Amygdala (tissue), 56 donors: Measurements from ENCODE around the gene LYSMD4.
A peak's percentile ranks its signal among the peaks of the same experiment; 100 is the strongest.

Experiments used
- DNase-seq, 56 donors: peaks; one replicate each; lab custom pipeline; 2025; lab: John Stamatoyannopoulos, UW

The LYSMD4 gene

DNA sequence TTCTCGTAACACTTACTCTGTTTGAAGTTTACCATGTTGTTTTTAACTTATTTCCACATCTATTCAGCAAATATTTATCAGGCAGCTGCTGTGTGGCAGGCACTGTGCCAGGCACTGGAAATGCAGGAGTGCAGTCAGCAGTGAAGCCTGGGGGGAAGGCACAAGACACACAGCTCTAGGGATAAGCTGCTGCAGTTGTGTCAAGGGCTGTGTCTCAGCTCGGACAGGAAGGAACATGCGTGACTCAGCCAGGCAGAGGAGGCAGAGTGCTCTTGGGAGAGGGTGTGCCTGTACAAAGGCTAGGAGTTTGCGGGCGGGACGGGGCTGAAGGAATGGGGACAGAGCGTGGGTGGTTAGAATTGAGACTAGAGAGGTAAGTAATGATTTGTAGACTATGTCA is 24.7 kb downstream of the LYSMD4 start:
- DNase-seq: peak in 6 of 56 donors; percentile 16 to 57 (median 38)

DNA sequence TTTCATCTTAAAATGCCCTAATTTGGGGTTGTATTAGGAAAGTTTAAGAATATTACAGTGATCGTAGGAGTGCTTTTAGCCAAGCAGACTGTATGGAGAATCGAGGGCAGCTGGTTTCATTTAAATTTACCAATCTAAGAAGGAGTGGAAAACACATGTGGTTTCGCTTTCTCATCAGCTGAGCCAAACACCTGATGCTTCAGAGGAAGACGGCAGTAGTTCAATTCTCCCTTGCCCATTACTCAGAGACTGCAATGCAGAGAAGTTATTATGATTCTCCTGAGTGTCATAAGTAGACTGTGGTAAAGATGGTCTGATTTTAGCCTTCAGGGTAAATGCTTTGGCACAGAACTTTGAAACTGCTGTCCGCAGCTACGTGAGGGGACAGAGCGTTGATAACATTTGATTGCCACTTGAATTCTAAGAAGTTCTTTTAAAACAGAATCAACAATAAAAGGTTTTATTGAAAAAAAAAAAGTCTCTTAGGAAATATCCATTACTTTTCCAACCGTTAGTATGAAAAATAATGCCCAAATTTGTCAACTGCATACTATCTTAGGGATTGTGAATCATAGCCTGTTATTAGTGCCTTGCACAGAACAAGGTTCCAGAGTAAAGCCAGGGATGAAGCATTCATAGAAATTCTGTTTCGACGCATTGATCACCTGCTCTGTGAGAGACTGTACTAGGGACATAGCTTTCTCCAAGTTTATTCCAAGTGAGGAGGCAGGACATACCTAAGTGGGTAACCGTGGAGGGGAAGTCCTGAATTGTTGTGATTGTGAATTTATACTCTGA is 25.6 kb downstream of the LYSMD4 start:
- no peak for DNase-seq

DNA sequence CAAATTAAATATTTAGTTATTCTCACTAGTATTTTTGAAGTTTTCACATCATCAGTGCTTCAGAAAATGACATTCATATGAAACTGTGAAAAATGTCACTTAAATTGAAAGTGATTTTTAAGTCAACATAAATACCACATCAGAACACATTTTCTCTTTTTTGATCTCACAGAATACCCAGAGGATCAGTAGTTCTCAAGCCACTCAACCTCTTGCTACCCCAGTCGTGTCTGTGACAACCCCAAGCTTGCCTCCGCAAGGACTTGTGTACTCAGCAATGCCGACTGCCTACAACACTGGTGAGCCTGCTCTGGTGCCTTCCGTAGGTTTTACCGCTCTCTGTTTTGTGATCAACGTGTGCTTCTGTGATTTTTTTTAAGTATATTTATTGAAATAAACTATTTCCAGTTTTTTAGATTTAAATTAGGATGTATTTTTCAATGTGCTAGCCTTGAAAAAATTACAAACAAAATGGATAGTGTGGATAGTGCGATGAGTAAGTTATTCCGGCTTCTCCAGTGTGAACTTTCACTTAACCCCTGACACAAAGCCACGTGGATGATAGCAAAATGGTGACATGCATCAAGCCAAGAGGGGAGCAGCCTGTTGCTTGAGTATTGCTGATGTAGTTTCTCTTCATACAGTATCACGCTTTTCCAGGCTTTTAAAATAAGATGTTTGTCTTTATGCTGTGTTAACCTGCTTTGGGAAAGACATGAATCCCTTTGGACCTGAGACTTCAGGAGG is 26.5 kb downstream of the LYSMD4 start:
- no peak for DNase-seq

DNA sequence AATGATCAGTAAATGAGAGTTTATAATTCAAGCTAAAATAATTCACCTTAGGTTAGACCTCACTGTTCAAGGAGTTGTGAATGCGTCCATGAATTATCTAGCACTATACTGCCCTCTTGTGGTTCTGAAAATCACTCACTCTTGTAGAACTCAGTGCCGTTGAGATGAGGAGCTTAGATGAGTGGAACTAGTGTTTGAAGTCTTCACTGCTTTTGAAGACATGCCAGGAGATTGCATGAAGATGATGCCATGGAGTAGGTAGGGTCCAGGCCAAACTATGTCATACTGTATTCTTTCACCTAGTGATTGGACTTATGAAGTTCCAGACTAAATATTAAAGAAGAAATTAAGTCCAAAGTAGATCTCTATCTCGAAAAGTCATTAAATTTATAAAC is 28.8 kb downstream of the LYSMD4 start:
- peak in 9 of 56 donors; percentile 20 to 92 (median 46) for DNase-seq

DNA sequence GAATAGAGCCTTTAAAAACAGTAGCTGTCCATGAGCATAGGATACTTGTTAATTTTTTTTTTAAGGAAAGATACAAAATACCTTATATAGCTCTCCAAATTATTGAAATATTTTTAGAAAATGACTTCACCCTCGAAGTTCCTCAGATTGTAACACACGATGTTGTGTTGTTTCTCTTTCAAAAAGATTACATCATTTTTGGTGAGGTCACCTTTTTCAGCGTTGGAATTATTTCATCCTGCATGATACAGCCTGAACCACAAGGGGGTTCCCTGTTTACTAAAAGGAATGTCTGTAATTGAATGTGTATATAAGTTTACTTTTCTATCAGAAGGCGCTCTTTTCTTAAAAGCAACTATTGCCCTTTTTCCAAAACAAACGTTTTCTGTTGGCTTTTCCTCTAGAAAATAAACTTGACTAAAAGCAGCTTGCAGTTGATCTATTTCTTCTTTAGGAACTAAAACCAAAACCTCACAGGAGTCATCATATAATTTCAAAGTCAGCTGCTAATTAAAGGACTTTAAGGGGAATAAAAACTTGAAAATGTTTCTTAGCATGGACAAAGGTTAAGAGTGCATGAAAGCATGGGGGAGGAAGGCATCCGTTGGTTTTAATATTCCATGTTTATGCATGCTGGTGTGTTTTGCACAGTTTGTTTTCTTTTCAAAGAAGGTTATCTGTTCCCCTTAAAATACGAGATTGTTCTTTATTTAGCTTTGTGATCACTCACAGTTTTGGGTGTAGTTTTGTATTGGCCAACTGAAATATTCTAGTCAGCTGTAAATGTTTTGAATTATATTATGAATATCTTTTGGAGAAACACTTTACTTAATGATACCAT is 29.4 kb downstream of the LYSMD4 start:
- DNase-seq: no peak

DNA sequence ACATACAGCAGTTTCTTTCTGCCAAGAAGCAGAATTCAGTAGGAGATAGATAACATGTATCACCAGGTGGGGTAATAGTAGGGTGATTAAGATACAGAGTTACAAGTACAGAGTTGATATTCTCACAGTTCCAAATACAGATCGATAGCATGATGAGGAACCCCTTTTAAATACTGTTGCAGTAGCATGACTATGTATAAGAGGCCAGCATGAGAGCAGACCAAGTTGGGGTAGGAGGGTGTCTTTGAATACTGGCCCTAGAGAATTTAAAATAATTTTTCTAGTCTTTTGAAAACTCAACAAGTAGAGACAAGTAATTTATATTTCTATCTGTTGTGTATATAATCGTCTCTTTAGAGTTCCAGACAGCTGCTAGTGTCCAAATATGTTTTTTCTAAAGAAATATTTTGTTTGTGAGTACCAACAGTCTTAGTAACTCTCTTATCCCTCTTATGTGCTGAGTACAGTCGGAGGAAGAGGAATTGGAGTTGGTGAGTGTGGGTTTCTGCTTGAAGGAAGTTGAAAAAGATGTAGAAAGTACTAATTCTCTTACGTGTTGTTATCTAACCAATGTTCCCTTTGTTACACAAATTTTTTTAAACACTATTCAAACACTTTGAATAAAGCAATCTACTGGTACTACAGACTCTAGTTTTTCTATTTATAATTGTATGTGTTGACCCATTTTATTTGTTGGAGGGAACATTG is 30.2 kb downstream of the LYSMD4 start:
- DNase-seq: no peak

DNA sequence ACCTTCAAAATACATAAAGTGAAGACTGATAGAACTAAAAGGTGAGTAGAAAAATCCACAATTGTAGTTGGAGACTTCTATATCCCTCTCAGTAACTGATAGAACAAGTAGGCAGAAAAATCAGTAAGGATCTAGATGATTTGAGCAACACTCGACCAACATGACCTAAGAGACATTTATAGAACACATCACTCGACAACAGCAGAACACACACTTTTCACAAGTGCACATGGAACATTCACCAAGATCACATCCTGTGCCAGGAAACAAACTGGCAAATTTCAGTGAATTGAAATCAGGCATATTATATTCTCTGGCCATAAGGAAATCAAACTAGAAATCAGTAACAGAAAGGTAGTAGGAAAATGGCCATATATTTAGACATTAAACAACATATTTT is 37.1 kb downstream of the LYSMD4 start:
- DNase-seq: no peak

DNA sequence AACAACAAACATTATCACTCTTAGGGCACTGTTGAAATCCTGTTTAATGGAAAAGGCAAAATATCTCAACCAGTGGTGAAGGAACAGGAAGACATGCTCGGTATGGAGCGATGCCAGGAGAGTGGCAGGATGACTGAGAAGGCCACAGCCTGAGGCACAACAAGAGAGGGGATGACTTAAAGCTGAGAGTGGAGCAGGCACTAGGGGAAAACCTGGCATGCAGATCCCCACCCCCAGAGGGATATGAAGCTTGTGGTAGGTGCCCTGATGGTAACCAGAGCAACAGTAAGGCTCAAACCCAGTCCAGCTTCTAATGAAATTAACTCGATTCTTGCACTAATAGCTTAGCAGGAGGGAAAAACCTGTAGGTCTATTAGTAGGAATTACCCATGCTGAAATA is 40.4 kb downstream of the LYSMD4 start:
- no peak for DNase-seq

DNA sequence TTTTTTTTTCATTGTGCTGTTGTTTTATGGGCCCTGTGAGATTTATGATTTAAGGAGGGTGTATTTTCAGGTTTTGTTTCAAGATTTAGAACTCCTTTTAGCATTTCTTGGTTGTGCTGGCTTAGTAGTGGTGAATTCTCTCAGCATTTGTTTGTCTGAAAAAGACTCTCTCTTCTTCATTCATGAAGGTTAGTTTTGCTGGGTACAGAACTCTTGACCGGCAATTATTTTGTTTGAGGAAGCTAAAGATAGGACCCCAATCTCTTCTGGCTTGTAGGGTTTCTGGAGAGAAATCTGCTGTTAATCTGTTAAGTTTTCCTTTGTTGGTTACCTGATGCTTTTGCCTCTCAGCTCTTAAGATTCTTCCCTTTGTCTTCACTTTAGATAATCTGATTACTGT is 46.9 kb downstream of the LYSMD4 start:
- no peak for DNase-seq

DNA sequence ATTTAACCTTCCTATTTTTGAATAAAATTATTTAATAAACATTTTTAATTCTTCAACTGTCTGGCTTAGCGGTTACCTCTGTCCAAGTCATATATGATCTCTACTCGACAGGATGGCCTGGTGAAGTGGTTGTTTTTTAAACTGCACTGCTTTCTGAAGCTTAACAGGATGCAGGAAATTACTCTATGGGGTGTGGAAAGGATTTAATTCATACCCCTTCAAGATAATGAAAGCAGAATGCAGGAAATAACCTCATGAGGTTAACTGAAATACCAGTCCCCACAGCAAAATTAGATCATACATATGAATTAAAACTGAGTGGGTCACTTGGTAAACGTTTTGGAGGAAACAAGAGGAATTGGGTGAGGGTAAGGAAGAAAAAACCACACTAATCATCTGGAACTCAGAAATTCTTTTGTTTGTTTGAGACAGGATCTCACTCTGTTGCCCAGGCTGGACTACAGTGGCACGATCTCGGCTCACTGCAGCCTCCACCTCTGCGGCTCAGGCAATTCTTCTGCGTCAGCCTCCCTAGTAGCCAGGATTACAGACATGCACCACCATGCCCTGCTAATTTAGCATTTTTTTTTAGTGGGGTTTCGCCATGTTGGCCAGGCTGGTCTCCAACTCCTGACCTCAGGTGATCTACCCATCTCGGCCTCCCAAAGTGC is 50.1 kb downstream of the LYSMD4 start:
- no peak for DNase-seq

DNA sequence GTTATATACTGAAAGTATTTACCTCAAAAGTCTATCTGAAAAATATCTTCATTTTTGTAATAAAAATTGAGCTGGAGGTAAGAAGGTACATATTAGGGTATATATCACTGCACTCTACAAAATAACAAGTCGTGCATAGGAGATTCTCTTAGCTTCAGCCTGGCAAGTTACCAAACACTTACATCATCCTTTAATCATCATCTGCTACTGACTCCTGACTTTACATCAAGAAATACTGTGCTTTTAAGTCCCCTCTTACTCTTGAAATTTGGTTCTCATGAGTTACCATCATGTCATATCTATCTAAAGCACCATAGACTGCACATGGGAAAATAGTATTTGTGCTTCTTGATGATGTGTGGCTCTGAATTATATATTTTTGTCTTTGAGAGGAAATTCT is 50.8 kb downstream of the LYSMD4 start:
- no peak for DNase-seq

DNA sequence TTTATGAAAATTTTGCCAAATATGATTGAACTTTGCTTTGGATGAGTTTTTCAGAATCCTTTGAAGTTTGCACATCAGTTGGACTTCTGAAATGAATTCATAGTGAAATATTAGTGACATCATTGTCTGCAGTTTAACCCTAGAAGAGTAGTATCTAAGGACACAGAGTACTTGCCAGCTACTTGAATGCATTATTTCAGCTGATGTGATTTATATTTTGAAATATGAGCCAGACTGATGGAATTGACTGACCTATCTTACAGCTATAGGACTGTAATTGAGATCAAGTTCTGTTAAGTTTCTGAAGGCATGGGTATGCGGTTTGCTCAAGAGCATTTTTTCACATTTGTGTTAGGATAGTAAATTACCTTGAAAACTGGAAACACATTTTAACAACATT is 51.2 kb downstream of the LYSMD4 start:
- no peak for DNase-seq

DNA sequence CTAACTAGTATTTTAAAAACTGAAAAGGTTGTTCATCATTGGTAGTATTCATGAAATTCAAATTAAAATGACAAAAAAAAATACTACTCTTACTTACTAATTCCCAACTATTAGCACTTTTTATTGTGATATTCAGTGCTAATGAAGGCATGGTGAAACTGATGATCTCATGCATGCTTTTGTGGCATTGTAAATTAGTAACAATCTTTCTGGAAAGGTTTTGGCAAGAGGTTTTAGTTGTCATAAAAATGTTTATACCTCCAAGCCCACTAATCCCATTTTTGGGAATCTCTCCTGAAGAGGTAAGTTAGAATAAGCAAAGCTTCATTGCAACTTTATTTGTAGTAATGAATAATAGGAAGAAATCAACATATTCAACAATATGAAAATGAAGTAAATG is 53.0 kb downstream of the LYSMD4 start:
- DNase-seq: no peak

DNA sequence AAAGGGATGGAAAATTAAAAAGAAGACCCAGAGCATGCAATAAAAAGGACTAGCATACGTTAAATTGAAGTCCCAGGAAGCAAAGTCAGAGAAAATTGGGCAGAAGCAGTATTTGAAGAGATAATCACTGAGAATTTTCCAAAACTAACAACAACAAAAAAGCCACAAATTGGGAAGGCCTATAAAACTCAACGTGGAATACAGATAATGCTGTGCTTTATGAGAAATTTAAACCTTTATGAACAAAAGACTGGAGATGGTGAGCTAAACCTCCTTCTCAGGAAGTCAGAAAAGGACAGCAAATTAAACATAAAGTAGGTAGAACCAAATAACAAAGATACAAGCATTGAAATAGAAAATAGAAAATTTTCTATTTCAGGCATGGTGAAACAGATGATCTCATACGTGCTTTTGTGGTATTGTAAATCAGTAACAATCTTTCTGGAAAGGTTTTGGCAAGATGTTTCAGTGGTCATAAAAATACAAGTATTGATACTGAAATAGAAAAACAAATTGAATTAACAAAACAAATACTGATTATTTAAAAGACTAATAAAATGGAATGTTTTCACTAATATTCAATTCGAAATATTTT is 55.6 kb downstream of the LYSMD4 start:
- no peak for DNase-seq
